B cell (primary cell): ENCODE results near the gene RASGEF1C. TPM values are rescaled to one million over a fixed set of nuclear protein-coding genes. Genes with fewer than 3 reads are reported as not detected.

Experiments
- ATAC-seq: fragments of 200-7000 bp; cut with Tn5 transposase; one replicate; pipeline ENCODE4 v1.10.0; 2021; ENCODE audit warnings: low read depth, mild to moderate bottlenecking, moderate number of reproducible peaks, moderate library complexity
- CTCF ChIA-PET: fragments of 350-600 bp; sonication (Branson Sonifier 250); formaldehyde crosslinking; loops from one replicate; lab custom pipeline; 2021; ENCODE audit warnings: antibody characterized with exemption, inconsistent platforms; lab: Charles Lee
- POLR2A ChIA-PET: fragments of 350-600 bp; sonication (Branson Sonifier 250); formaldehyde crosslinking; loops from one replicate; lab custom pipeline; 2021; ENCODE audit warnings: antibody characterized with exemption; lab: Charles Lee
- DNase-seq: peaks from one replicate; pipeline ENCODE4 v3.0.0; 2013
- H2AFZ ChIP-seq: 2 replicates; pipeline ENCODE4 v1.6.1; 2012; ENCODE audit warnings: mild to moderate bottlenecking, low read depth, low read length; ENCODE audit not compliant: insufficient read depth, poor library complexity, severe bottlenecking
- H3K27ac ChIP-seq, 2 donors: 1 replicate in 1 of 2; 2 replicates in 1 of 2; pipeline ENCODE4 v1.5.1; 2012 to 2013; ENCODE audit warnings: low read length in 2 of 2, mild to moderate bottlenecking in 2 of 2, moderate library complexity in 1 of 2
- H3K27me3 ChIP-seq, 4 experiments: fragments of 200-600 bp in 1 of 4; sonication (generic) in 1 of 4; replicated peaks in 1 of 4; 1 replicate in 2 of 4; 2 replicates in 2 of 4; pipeline versions ENCODE4 v1.6.1 to v1.7.0; 2013 to 2016; ENCODE audit warnings: low read length in 3 of 4, mild to moderate bottlenecking in 2 of 4, mixed read lengths in 1 of 4, moderate library complexity in 1 of 4; ENCODE audit not compliant: insufficient read depth in 4 of 4, control insufficient read depth in 3 of 4; ENCODE audit errors: control extremely low read depth in 1 of 4
- H3K36me3 ChIP-seq, 2 experiments: replicated peaks in 1 of 2; 1 replicate in 1 of 2; 2 replicates in 1 of 2; pipeline versions ENCODE4 v1.6.1 to v1.7.1; 2013; ENCODE audit warnings: low read length in 1 of 2; ENCODE audit not compliant: insufficient read depth in 2 of 2, control insufficient read depth in 1 of 2; ENCODE audit errors: control extremely low read depth in 1 of 2, extremely low read depth in 1 of 2
- H3K4me1 ChIP-seq, 2 donors: fragments of 200-600 bp in 1 of 2; sonication (generic) in 1 of 2; 1 replicate in 1 of 2; 2 replicates in 1 of 2; pipeline versions ENCODE4 v1.5.1 to v1.6.1; 2013 to 2017; ENCODE audit warnings: low read length in 2 of 2; ENCODE audit not compliant: control insufficient read depth in 2 of 2, insufficient read depth in 2 of 2
- H3K4me2 ChIP-seq: replicated peaks from 2 replicates; pipeline ENCODE3; 2012; ENCODE audit warnings: mild to moderate bottlenecking, low read depth, low read length; ENCODE audit not compliant: poor library complexity, severe bottlenecking
- H3K4me3 ChIP-seq, 5 experiments: fragments of 200-600 bp in 1 of 5; sonication (generic) in 1 of 5; 1 replicate in 3 of 5; 2 replicates in 2 of 5; pipeline versions ENCODE4 v1.5.1 to v1.7.0; 2011 to 2016; ENCODE audit warnings: low read length in 4 of 5, mild to moderate bottlenecking in 4 of 5, low read depth in 2 of 5, control low read depth in 1 of 5, moderate library complexity in 1 of 5; ENCODE audit not compliant: insufficient read depth in 1 of 5; ENCODE audit errors: control extremely low read depth in 1 of 5, extremely low read depth in 1 of 5
- H3K79me2 ChIP-seq: fragments of 200-600 bp; sonication (generic); one replicate; pipeline ENCODE4 v1.6.0; 2016; ENCODE audit warnings: low read length; ENCODE audit not compliant: control insufficient read depth, insufficient read depth
- H3K9ac ChIP-seq: fragments of 200-600 bp; sonication (generic); 2 replicates; pipeline ENCODE4 v1.6.1; 2017; ENCODE audit warnings: mild to moderate bottlenecking, low read length, moderate library complexity
- H3K9me3 ChIP-seq, 3 donors: one replicate each; pipeline versions ENCODE4 v1.6.1 to v1.7.1; 2013; ENCODE audit warnings: low read length in 2 of 3; ENCODE audit not compliant: control insufficient read depth in 2 of 3, insufficient read depth in 1 of 3; ENCODE audit errors: control extremely low read depth in 1 of 3
- H4K20me1 ChIP-seq: 2 replicates; pipeline ENCODE4 v1.6.0; 2012; ENCODE audit warnings: mild to moderate bottlenecking, low read length; ENCODE audit not compliant: insufficient read depth, control insufficient read depth, poor library complexity, severe bottlenecking
- H3K27ac Mint-ChIP-seq: one replicate; pipeline ENCODE4 v1.8.0; 2021; ENCODE audit warnings: mixed read lengths
- H3K27me3 Mint-ChIP-seq: one replicate; pipeline ENCODE4 v1.8.0; 2021; ENCODE audit warnings: mixed read lengths
- H3K4me1 Mint-ChIP-seq: one replicate; pipeline ENCODE4 v1.8.0; 2021; ENCODE audit warnings: mixed read lengths
- H3K4me3 Mint-ChIP-seq: one replicate; pipeline ENCODE4 v1.8.0; 2021; ENCODE audit warnings: mixed read lengths
- H3K9me3 Mint-ChIP-seq: one replicate; pipeline ENCODE4 v1.8.0; 2022; ENCODE audit warnings: mixed read lengths; ENCODE audit not compliant: insufficient read depth
- EZH2 ChIP-seq: IDR thresholded peaks from 2 replicates; pipeline ENCODE4 v1.6.1; 2012; ENCODE audit warnings: borderline replicate concordance, low read depth, mild to moderate bottlenecking, moderate library complexity, low read length; ENCODE audit not compliant: insufficient read depth, poor library complexity, severe bottlenecking
- WGBS: methylation state at CpG from one replicate; pipeline ENCODE4 v1.1.5; 2013; ENCODE audit warnings: missing lambda C conversion rate; ENCODE audit not compliant: insufficient coverage; 5-methylcytosine and 5-hydroxymethylcytosine counted together
- intact Hi-C: fragments of 100-400 bp; cut with micrococcal nuclease; formaldehyde crosslinking; loops from one replicate; pipeline ENCODE4 v1.10.0; 2022
- polyA plus RNA-seq: library from polyadenylated mRNA; depleted of rRNA; stranded (reverse); fragments of >200 nt; gene quantifications from 2 replicates; pipeline ENCODE4 v1.2.3, GENCODE V29; 2012
- total RNA-seq, 2 donors: library from RNA; stranded (reverse); fragments of 120-200 nt in 1 of 2; gene quantifications; 1 replicate in 1 of 2; 2 replicates in 1 of 2; pipeline versions ENCODE4 v1.2.3 to v1.2.4, GENCODE V29; 2013 to 2022
- TF ChIP-seq, protein P1 (sequence below): fragments of 200-600 bp; IDR thresholded peaks from one replicate; pipeline ENCODE4 v1.8.0; 2022; ENCODE audit warnings: antibody characterized with exemption, mild to moderate bottlenecking

RASGEF1C gene
- total and polyA plus RNA-seq, 2 donors (not counting 1 experiment from before 2014, with no cell fraction given): not detected

- Histone ChIP-seq H3K27me3 (peaks cover 0 to 39% (median 5%) of the 10 kb centered on the region in 4 experiments), H3K9me3 (peaks cover 0 to 20% (median 3%) of the 10 kb centered on the region in 3 donors), H2AFZ (no peak overlapping the region), H3K9ac (no peak overlapping the region), H3K4me3 (no peak overlapping the region), H3K36me3 (no peaks in the 10 kb centered on the region), H3K79me2 (no peaks in the 10 kb centered on the region), H4K20me1 (no peaks in the 10 kb centered on the region), H3K27ac (no peak overlapping the region), H3K4me2 (no peak overlapping the region), H3K4me1 (peaks cover 2 to 5% of the 10 kb centered on the region in 2 donors)
- CTCF ChIA-PET: no interaction called here
- DNase-seq (no peak), ATAC-seq (no peak)
- POLR2A ChIA-PET: no interaction called here
- H3K27ac Mint-ChIP-seq: no peak overlapping the region
- peaks cover 9% of the 10 kb centered on the region for H3K4me1 Mint-ChIP-seq
- no peak for TF ChIP-seq EZH2
- TF ChIP-seq, protein P1, sequence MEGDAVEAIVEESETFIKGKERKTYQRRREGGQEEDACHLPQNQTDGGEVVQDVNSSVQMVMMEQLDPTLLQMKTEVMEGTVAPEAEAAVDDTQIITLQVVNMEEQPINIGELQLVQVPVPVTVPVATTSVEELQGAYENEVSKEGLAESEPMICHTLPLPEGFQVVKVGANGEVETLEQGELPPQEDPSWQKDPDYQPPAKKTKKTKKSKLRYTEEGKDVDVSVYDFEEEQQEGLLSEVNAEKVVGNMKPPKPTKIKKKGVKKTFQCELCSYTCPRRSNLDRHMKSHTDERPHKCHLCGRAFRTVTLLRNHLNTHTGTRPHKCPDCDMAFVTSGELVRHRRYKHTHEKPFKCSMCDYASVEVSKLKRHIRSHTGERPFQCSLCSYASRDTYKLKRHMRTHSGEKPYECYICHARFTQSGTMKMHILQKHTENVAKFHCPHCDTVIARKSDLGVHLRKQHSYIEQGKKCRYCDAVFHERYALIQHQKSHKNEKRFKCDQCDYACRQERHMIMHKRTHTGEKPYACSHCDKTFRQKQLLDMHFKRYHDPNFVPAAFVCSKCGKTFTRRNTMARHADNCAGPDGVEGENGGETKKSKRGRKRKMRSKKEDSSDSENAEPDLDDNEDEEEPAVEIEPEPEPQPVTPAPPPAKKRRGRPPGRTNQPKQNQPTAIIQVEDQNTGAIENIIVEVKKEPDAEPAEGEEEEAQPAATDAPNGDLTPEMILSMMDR: no peak
- 93% methylated on average over 3 of the region's 9 CpGs for WGBS
- H3K27me3 Mint-ChIP-seq: peaks cover 40% of the 10 kb centered on the region
- no peaks in the 10 kb centered on the region for H3K9me3 Mint-ChIP-seq
- H3K4me3 Mint-ChIP-seq: no peak overlapping the region
- intact Hi-C loops: no loop called here
Observed at GRCh38 chr5:180077594-180078284, 131.3 kb downstream of the RASGEF1C start.

DNA sequence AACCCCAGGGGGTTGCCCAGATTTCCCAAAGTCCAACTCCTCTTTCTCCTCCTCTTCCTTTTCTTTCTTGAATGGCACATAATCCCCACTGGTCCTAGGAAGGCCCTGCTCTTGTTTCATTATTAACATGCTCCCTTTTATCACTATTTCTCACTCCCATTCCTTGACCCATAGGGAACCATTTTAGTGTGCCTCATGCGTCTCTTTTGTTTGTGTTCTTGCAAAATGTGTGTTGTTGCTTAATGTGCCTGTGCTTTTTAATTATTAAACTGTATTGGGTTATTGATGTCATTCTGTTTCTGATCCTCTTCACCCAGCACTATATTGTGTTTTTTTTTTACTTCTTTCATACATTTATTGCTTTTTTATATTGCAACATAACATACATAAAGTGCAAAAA is 133.3 kb downstream of the RASGEF1C start:
- no peak overlapping the region for H2AFZ ChIP-seq
- Mint-ChIP-seq H3K27ac (no peak overlapping the region), H3K27me3 (peaks cover 27% of the 10 kb centered on the region), H3K9me3 (no peaks in the 10 kb centered on the region), H3K4me1 (peaks cover 16% of the 10 kb centered on the region), H3K4me3 (no peak overlapping the region)
- H3K9ac ChIP-seq: no peak overlapping the region
- peaks cover 11 to 17% of the 10 kb centered on the region in 2 donors for H3K4me1 ChIP-seq
- H4K20me1 ChIP-seq: no peaks in the 10 kb centered on the region
- H3K27me3 ChIP-seq: peaks cover 0 to 28% (median 4%) of the 10 kb centered on the region in 4 experiments
- CTCF ChIA-PET: no interaction called here
- H3K4me2 ChIP-seq: no peak overlapping the region
- H3K4me3 ChIP-seq: no peak overlapping the region
- no peak overlapping the region for H3K27ac ChIP-seq
- H3K36me3 ChIP-seq: no peaks in the 10 kb centered on the region
- no peak for DNase-seq
- TF ChIP-seq, protein P1: no peak
- TF ChIP-seq EZH2: no peak
- peaks cover 0 to 16% (median 0%) of the 10 kb centered on the region in 3 donors for H3K9me3 ChIP-seq
- no peaks in the 10 kb centered on the region for H3K79me2 ChIP-seq
- no CpG with 5 or more reads among the region's 1 CpG for WGBS
- ATAC-seq: no peak
- intact Hi-C loops: no loop called here
- POLR2A ChIA-PET: no interaction called here
